HepG2 (cell line): Measurements from ENCODE around the gene LOXL3. TPM values are rescaled to one million over a fixed set of nuclear protein-coding genes. Genes with fewer than 3 reads are reported as not detected.

Experiments
- AFF4 ChIP-seq: sonication (generic); formaldehyde crosslinking; IDR thresholded peaks from 2 replicates; pipeline ENCODE4 v1.4.0; 2020; ENCODE audit warnings: missing genetic modification reagents
- DBP ChIP-seq: sonication (generic); formaldehyde crosslinking; IDR thresholded peaks from 2 replicates; pipeline ENCODE4 v1.4.0; 2020; ENCODE audit warnings: missing genetic modification reagents; ENCODE audit errors: not compliant biosample characterization
- DR1 ChIP-seq: sonication (generic); formaldehyde crosslinking; IDR thresholded peaks from 2 replicates; pipeline ENCODE4 v1.8.0; 2021; ENCODE audit warnings: mild to moderate bottlenecking, missing genetic modification reagents, inconsistent platforms
- ETV5 ChIP-seq: IDR thresholded peaks from 2 replicates; pipeline ENCODE4 v1.6.1; 2018; ENCODE audit warnings: missing biosample characterization, missing genetic modification reagents, inconsistent platforms, borderline replicate concordance
- GTF2F1 ChIP-seq: fragments of 150-350 bp; IDR thresholded peaks from 2 replicates; pipeline ENCODE4 v1.6.1; 2014; ENCODE audit warnings: low read length
- HNRNPLL ChIP-seq: fragments of 200-400 bp; formaldehyde crosslinking; IDR thresholded peaks from 2 replicates; pipeline ENCODE4 v1.6.1; 2017; ENCODE audit warnings: mild to moderate bottlenecking, low read depth, low read length; ENCODE audit not compliant: poor library complexity, severe bottlenecking
- KAT7 ChIP-seq: IDR thresholded peaks from 2 replicates; pipeline ENCODE4 v1.6.1; 2018; ENCODE audit warnings: borderline replicate concordance, missing compliant biosample characterization
- MEIS1 ChIP-seq: sonication (generic); formaldehyde crosslinking; IDR thresholded peaks from 2 replicates; pipeline ENCODE4 v1.9.0; 2021; ENCODE audit warnings: mild to moderate bottlenecking, missing genetic modification reagents, moderate library complexity, borderline replicate concordance
- PBX2 ChIP-seq: IDR thresholded peaks from 2 replicates; pipeline ENCODE4 v1.6.1; 2016; ENCODE audit warnings: control low read depth
- RNF2 ChIP-seq: fragments of 450-650 bp; conservative IDR thresholded peaks from 2 replicates; pipeline ENCODE4 v1.6.1; 2016; ENCODE audit warnings: low read depth
- SRSF1 ChIP-seq: fragments of 200-400 bp; formaldehyde crosslinking; optimal IDR thresholded peaks from 2 replicates; pipeline ENCODE3; 2017; ENCODE audit warnings: mild to moderate bottlenecking, low read depth, low read length, moderate library complexity
- TEF ChIP-seq: sonication (generic); formaldehyde crosslinking; IDR thresholded peaks from 2 replicates; pipeline ENCODE4 v1.5.0; 2020; ENCODE audit warnings: missing genetic modification reagents
- ZHX1 ChIP-seq: sonication (generic); formaldehyde crosslinking; IDR thresholded peaks from 2 replicates; pipeline ENCODE4 v1.8.1; 2022; ENCODE audit warnings: low read depth, mild to moderate bottlenecking, missing genetic modification reagents
- ZNF20 ChIP-seq: sonication (generic); formaldehyde crosslinking; IDR thresholded peaks from 2 replicates; pipeline ENCODE4 v1.4.0; 2020; ENCODE audit warnings: mild to moderate bottlenecking, moderate library complexity, missing genetic modification reagents
- ZNF580 ChIP-seq: IDR thresholded peaks from 2 replicates; pipeline ENCODE4 v1.6.1; 2016; ENCODE audit warnings: low read depth, borderline replicate concordance
- ZNF605 ChIP-seq: sonication (generic); formaldehyde crosslinking; IDR thresholded peaks from 2 replicates; pipeline ENCODE4 v1.8.0; 2022; ENCODE audit warnings: mild to moderate bottlenecking, missing genetic modification reagents
- ZNF644 ChIP-seq: IDR thresholded peaks from 2 replicates; pipeline ENCODE4 v1.6.1; 2016; ENCODE audit warnings: low read depth
- ZNF720 ChIP-seq: sonication (generic); formaldehyde crosslinking; IDR thresholded peaks from 2 replicates; pipeline ENCODE4 v1.4.0; 2020; ENCODE audit warnings: missing genetic modification reagents
- polyA plus RNA-seq, 8 experiments: library from polyadenylated mRNA; depleted of rRNA in 3 of 8; stranded (reverse) in 7 of 8; unstranded in 1 of 8; fragments of >200 nt; fragmentation: Illumina TruSeq in 4 of 8; extraction: Trizol in 4 of 8; gene quantifications; 2 replicates each; pipeline versions ENCODE4 v1.2.1 to v1.2.3, GENCODE V29; 2011 to 2016; ENCODE audit warnings: low read depth in 4 of 8, missing spikeins in 1 of 8, mixed read lengths in 1 of 8; ENCODE audit not compliant: insufficient read depth in 1 of 8
- total RNA-seq, 5 experiments: library from RNA; depleted of rRNA; stranded (reverse); fragments of >200 nt; fragmentation: Illumina TruSeq; extraction: Trizol; gene quantifications; 2 replicates each; pipeline ENCODE4 v1.2.3, GENCODE V29; 2016; ENCODE audit warnings: low read depth in 1 of 5

LOXL3 gene
- total and polyA plus RNA-seq, 2 of the 13 experiments (the other 11 are each of a cell fraction or from before 2014, with no cell fraction given), result 0.55 to 6.5 TPM

- TF ChIP-seq HNRNPLL, result peak; percentile 37
- no peak for TF ChIP-seq DBP
- no peak for TF ChIP-seq PBX2
- no peak for TF ChIP-seq ZNF644 (CRISPR knock-in tag)
- TF ChIP-seq MEIS1 (CRISPR knock-in tag), result no peak
- peak; percentile 98 for TF ChIP-seq SRSF1
- no peak for TF ChIP-seq ZNF605 (CRISPR knock-in tag)
- TF ChIP-seq ZNF20, result no peak
- TF ChIP-seq ZNF720 (CRISPR knock-in tag), result no peak
- no peak for TF ChIP-seq DR1 (CRISPR knock-in tag)
- TF ChIP-seq ETV5 (CRISPR knock-in tag), result no peak; the same call in none of the 2 replicates
- no peak for TF ChIP-seq GTF2F1
- TF ChIP-seq RNF2, result no peak
- no peak for TF ChIP-seq KAT7 (CRISPR knock-in tag)
- TF ChIP-seq AFF4, result no peak
- no peak for TF ChIP-seq ZNF580 (CRISPR knock-in tag)
- TF ChIP-seq ZHX1 (CRISPR knock-in tag), result no peak
- no peak for TF ChIP-seq TEF (CRISPR knock-in tag)
These were observed 40.8 kb downstream of the LOXL3 start (continued) for GRCh38 chr2:74512744-74513604.
